ENCODE measurements around the gene DNAJC5.
"Not testable (repeated sequence)": the region's sequence is repeated elsewhere in the genome, so short reads cannot be mapped to it uniquely, and the experiment has no call there.

DNAJC5 gene

DNA sequence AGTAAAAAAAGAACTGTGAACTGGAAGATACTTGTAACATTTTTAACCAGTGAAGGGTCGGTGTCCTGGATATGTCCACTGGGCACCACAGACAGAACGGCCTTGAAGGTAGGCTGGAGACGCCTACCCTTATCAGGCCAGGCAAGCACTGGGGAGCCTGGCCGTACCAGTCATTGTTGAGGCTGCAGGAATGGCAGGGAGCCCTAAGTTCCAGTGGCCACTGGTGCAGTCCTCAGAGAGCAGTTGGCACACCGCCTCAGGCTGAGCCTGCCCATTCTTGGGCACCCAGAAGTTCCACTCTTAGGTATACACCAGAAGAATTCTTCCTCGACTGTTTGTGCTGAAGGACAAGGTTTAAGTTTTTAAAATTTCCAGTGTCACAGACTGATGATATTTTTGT lies 20.5 kb downstream of the DNAJC5 start:
- no peak for DNase-seq

DNA sequence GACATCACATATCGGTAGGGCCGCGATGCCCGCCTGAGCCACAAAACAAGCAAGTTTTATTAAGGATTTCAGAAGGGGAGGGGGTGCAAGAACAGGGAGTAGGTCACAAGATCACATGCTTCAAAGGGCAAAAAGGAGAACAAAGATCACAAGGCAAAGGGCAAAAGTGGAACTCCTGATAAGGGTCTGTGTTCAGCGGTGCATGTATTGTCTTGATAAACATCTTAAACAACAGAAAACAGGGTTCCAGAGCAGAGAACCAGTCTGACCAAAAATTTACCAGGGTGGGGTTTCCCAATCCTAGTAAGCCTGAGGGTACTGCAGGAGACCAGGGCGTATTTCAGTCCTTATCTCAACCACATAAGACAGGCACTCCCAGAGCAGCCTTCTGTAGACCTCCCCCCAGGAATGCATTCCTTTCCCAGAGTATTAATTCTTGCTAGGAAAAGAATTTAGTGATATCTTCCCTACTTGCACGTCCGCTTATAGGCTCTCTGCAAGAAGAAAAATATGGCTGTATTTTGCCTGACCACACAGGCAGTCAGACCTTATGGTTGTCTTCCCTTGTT lies 21.5 kb downstream of the DNAJC5 start:
- not testable (repeated sequence) for DNase-seq

DNA sequence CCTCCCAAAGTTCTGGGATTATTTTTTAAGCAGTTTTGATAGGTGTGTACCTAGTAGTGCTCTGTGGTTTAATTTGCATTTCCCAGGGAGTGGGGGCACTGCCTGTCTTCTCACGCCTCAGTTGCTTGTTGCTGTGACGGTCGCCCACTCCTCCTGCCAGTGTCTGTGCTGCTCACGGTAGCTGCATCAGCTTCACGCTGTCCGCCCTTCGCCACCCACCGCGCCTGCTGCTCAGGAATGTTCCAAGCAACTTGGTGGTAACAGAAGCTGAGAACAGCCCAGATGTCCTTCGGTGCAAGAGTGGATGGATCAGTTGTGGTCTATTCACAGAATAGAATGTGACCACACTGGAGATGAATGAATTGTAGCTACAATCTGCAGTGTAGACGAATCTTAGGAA lies 22.9 kb downstream of the DNAJC5 start:
- no peak for DNase-seq

DNA sequence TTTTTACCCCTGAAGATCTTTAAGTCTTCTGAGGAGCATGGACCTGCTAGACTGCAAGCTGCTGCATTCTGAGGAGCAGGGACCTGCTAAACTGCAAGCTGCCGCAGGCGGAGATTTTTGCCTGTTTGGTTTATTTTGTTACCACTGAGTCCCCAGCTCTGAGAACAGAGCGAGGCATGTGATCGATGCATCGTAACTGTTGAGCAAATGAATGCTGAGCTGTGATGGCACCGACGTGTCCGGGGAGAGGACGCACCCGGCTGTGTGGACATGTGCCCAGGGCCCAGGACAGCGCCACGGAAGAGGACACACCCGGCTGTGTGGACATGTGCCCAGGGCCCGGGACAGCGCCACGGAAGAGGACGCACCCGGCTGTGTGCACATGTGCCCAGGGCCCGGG lies 24.2 kb downstream of the DNAJC5 start:
- DNase-seq: no peak

DNA sequence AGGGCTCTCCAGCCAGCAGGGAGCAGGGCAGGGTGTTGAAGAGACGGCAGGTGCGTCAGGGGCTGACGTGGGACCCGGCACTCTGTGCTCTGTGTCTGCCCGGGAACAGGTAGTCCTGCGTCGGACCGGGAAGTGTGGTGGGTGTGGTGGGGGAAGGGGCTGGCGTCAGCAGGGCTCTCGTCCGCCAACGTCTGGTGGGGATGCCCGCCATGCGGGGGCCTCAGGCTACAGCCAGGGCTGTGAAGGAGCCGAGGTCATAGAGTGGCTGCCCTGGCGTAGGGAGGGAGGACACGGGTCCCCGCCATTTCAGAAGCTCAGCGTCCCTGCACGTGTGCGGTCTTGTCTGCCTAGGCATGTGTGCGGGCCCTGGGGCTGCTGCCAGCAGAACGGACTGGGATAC lies 25.3 kb downstream of the DNAJC5 start:
- DNase-seq: no peak

DNA sequence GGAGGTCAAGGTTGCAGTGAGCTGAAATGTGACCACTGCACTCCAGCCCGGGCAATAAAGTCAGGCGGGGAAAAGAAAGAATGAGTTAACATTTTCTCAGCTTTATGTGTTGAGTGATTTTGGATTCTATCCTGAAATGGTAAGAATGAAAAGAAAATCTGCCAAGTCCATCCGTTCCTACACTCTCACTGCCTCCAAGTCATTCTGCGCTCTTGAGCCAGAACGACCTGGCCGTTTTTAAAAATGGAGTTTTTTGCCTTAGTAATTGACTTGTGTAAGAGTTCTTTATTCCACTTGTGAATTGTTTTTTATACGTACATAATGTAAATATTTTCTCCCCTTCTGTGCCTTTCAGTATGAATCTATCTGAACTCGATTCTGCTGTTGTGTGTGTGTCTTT lies 28.7 kb downstream of the DNAJC5 start:
- no peak for DNase-seq

DNA sequence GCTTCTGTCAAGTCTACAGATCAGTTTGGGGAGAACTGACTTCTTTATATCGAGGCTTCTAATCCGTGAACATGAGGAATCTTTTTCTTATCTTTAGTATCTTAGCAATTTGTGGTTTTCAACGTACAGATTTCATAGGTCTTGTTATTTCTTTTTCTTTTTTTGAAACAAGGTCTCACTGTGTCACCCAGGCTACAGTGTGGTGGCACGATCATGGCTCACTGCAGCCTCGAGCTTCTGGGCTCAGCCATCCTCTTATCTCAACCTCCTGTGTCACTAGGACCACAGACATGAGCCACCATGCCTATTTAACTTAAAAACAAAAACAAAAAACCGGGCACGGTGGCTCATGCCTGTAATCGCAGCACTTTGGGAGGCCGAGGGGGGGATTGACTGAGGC lies 29.3 kb downstream of the DNAJC5 start:
- DNase-seq: no peak

DNA sequence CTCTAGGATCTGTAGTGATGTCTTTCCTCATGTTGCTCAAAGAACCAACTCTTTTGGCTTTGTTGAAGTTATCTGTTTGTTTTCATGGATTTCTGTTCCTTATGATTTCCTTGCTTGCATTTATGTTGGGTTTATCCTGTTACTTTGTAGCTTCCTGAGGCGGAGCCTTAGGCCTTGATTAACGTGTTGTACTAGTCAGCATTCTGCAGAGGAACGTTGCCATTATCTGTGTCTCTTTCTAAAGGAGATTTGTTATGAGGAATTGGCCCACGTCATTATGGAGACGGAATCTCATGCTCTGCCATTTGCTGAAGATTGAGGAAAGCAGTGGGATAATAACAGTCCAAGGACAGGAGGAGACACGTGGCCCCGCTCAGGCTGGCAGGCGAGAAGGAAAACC lies 31.4 kb downstream of the DNAJC5 start:
- no peak for DNase-seq

DNA sequence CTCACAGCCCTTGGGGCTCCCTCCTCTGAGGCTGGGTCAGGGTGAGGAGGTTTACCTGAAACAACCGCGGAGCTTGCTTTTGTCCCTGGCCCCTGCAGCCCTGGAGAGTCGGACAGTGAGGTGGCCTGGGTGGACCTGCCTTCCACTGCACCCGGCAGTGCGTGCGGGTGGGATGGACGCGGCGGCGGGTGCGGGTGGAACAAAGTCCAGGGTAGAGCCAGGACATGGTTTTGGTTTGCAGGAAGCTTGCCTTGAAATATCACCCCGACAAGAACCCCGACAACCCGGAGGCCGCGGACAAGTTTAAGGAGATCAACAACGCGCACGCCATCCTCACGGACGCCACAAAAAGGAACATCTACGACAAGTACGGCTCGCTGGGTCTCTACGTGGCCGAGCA lies 34.1 kb downstream of the DNAJC5 start:
- DNase-seq: no peak

DNA sequence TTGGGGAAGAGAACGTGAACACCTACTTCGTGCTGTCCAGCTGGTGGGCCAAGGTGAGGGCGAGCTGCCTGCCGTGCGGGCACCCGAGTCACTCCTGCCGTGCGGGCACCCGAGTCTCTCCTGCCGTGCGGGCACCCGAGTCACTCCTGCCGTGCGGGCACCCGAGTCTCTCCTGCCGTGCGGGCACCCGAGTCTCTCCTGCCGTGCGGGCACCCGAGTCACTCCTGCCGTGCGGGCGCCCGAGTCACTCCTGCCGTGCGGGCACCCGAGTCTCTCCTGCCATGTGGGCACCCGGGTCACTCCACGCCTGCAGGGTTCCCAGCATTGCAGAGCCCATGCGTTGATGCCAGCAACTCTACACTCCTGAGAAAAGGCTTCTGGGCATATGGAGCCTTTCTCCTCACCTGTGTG lies 34.6 kb downstream of the DNAJC5 start:
- not testable (repeated sequence) for DNase-seq

DNA sequence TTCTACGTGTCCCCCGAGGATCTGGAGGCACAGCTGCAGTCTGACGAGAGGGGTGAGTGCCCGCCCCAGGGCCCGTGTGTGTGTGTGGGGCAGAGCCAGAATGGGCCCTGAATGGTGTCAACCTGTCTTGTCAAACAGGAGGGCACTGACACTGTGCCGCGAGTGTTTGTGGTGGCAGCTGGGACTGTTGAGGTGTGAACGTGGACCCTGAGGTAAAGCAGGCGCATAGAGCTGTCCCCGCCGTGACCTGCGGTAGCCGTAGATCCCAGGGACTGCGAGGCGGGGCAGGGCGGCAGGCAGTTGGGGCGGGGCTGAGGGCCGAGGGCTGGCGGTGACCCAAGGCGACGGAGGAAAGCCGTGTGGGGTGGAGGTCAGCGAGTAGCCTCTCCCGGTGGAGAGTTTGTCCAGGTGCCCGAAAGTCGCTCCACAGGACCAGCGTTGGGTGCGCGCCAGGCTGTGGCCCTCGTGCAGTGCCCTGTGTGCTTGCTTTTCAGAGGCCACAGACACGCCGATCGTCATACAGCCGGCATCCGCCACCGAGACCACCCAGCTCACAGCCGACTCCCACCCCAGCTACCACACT lies 36.1 kb downstream of the DNAJC5 start:
- DNase-seq: no peak

DNA sequence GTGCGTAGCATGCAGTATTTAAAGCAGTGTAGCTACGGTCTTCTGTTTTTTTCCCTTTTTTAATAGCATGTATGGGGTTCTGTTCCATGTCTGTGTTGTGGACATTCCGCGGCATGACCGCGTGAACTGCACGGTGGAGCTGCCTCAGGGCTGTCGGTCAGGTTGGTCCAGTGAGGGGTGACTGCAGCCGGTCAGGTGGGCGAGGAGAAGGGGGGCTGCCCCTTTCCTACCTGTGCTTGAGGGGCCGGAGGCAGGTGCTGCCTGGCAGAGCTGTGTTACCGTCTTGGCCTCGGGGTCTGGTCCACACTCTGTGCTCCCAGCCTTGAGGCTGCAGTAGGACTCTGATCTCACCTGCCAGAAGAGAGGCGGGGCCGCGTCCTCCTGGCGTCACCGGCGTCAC lies 36.8 kb downstream of the DNAJC5 start:
- DNase-seq: no peak

DNA sequence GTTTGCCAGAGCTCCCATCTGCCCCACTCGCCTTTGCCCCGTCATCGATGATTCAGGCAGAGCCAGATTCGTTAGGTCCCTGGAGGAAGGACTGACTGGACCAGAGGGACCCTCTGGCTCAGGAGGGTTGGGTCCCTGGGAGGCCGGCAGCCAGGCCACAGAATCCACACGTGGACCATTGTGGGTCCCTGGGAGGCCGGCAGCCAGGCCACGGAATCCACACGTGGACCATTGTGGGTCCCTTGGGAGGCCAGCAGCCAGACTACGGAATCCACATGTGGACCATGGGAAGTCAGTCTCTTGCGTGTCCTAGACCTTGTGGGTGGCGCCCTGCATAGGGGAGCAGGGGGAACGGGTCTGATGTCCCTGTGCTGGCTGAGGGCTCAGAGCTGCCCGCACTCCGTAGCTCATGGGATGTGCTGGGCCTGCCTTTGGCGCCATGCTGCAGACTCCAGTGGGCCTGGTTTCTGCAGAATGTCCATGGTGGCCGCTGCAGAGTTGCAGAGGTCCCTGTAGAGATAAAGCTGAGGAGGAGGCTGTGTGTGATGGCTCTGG lies 37.8 kb downstream of the DNAJC5 start:
- no peak for DNase-seq

DNA sequence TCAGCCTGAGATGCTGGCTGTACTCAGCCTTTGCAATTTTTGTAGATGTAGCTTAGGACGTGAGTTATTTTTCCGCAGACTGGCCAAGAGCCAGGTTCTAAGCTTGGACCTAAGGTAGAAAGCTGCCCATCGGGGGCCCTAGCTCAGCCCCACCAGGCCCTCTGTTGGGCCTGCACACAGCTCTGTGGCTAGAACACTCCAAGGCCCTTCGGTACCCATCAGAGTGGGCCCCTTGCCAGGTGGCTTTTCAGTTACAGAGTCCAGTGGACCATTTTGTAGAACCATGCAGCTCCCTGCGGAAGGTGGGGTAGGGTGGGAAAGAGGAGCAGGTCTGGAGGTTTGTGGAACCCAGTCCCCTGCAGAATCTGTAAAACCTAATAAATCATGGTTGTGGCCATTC lies 38.7 kb downstream of the DNAJC5 start:
- DNase-seq: no peak

DNA sequence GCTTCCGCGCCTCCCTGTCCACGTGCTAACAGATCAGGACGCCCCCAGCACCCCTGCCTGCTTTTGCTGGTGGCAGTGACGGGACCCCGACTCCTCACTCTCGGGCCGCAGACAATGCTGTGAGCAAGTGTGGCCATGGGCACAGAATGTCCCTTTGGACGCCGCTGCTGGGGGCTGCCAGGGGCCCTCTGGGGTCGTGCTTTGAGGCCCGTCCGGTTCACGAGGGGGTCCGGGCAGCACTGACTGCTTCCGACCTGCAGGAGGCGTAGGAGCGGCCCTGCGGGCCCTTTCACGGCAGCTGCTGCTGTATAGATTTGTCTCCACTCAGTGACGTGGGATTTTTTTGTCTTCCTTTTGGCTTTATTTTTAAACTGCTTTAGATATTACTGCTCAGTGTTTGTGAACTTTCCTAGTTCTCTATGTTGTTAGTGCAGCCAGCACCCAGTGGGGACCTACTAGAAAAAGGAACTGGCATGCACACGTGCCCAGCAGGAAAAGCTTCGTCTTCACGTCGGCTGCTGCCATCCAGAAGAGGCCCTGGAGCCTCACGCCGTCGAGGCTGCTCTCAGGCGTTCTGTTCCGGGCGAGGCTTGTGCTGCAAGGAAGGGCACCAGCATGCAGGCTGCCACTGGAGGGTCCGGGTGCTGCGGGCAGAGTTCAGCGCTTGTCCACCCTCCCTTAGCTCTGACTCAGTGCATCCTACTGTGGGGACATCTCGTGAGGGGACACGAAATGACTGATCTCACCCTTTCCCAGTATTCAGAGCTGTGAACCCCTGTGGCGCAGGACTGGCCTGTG lies 39.5 kb downstream of the DNAJC5 start:
- no peak for DNase-seq

DNA sequence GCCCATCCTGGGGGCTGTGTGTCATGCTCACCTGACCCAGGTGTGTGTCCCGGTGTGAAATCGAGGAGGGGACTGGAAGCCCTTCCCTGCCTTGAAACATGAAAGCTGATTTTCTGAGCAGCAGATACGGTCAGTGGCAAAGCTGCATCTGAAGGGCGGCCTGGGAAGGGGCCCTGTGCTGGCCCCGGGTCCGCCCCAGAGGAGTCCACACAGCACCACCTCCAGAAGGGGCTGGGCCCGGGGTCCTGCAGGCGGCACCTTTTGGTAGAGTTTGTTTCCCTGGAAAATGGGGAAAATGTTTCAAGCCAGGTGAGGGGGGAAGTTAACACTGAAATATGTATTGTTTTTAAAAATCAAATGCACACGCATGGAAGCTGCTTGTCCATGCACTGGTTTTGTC lies 40.5 kb downstream of the DNAJC5 start:
- no peak for DNase-seq

DNA sequence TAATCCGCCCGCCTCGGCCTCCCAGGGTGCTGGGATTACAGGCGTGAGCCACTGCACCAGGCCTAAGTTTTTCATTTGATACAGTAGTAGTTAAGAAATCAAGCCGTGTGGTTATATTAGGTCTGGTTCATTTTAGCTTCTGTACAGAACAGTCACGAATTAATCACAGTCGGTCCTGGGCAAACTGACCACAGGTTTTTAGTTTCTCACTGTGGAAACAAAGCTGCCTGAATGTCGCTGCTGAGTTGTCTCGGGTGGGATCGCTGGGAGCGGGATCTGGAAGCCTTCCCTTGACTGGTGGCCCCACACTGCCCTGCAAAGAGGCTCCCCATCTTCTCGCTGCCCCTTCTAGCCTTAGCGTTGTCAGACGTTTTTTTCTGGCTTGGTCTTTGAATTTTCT lies 42.7 kb downstream of the DNAJC5 start:
- no peak for DNase-seq

DNA sequence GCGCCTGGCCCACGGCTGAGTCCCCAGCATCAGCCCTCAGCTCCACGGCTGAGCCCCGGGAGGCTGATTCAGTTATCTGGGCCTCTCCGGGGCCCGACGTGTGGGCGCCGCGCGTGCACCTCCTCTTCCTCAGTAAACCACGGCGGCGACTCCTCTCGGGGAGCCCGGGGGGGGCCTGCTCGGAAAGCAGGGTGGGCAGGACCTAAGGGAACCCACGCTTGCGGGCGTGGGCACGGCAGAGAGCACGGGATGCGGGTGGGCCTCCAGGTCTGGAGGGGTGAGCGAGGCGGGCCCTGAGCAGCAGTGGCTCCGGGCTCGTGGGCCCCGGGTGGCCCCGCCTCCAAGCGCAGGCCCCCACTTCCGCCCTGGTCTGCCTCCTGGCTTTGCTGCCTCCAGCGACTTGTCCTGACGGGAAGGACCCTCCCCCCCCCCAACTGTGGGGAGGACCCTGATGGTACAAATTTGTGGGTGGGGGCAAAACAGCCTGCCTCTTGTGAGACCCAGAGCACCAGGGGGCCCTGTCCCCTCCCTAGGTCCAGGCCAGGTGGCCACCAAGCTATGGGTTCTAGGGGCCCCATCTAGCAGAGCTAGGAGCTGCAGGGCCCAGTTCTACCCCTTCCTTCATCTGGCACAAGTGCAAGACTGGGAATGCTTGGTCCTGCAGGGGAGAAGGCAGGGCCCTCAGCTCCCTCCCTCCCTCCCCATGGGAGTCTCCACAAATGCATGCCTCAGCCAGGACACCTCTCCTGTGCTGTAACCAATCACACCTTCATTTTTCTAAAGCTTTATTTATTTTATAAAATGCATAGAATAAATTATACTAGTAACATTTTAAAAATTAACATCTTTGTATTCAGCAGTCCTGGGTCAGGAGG lies 44.4 kb downstream of the DNAJC5 start:
- no peak for DNase-seq

DNA sequence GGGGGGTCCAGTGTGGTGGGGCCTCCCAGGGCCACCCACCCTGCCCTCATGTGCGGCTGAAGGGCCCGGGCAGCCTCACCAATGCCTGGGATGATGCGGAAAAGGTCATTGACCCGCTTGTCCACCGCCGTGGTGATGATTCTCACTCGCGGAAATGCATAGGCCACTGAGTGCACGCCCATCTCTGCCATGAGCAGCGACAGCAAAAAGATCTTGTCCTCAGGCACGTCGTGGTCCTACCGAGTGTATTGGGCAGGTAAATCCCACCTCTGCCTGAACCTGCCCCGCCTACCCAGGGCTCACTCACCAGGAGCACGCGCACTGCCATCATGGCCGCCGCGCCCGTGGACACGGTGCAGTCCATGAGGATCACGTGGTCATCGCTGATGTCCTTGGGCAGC lies 45.1 kb downstream of the DNAJC5 start:
- DNase-seq: no peak

DNA sequence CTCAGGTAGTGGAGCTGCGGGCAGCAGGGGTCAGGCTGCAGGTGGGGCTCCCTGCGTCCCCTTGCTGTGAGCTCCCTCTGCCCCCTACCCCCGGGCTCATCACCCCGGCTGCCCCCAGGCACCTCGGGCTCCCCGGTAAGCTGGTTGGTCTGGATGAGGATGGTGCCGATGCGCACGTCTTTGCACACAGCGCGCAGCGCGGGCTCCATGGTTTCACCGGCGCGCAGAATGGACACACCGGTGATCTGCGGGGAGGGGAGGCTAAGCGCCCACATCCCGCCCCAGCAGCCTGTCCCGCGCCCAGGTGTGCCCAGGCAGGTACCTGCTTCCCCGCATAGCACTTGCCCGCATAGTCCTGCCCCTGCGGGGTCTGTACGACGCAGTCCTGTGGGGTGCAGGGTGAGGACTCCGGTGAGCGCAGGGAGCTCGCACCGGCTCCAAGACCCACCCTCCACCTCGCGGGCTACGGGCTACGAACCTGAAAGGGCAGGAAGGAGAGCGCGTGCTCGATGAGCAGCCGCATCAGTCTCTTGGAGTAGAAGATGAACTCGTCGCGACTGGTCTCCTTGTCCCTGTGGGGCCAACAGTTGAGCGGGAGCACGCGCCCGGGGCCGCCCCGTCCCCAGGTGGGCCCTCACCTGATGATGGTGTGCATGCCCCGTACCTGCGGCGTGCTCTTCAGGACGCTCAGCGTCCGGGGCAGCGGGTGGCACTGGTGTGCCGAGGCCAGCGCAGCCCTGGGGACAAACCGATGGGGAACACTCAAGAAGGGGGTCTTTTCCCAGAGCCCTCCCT lies 45.7 kb downstream of the DNAJC5 start:
- no peak for DNase-seq

DNA sequence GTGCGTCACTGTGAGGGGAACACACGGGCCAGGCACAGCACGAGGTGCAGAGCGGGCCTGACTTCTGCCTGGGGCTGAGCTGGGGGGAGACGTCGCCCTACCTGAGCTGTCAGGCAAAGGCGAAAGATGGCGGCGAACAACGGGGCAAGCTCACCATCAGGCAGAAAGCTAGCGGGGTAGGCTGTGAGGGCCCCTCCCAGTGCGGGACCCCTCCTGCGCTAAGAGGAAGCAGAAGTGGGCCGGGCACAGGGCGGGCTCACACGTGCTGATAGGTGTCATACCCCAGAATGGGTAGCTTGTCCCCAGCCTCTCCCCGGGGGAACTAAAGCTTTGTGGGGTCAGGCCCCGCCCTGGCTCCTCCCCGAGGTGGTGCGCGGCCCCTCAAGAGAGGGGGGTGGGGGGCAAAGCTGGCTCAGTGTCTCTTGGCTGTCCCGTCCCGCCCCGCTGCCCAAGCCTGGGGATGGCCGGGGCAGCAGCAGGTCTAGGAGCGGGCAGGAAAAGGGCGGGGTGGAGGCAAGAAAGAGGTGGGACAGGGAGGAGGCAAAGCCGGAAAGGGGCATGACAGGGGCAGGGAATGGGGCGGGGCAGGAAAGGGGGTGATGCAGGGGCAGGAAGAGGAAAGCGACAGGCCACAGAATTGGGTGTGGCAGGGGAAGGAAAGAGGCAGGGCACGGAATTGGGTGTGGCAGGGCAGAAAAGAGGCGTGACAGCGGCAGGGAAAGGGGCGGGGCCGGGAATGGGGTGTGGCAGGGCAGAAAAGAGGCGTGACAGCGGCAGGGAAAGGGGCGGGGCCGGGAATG lies 46.6 kb downstream of the DNAJC5 start:
- DNase-seq: no peak

Measured in NCI-H524 (cell line).